Left lobe of liver (tissue), 2 donors: ENCODE measurements around the gene XPA. TPM values are rescaled to one million over a fixed set of nuclear protein-coding genes. Genes with fewer than 3 reads are reported as not detected.
A peak's percentile ranks its signal among the peaks of the same experiment; 100 is the strongest.
"Not testable (repeated sequence)": the region's sequence is repeated elsewhere in the genome, so short reads cannot be mapped to it uniquely, and the experiment has no call there.

Experiments
- ATAC-seq: fragments of 200-7000 bp; cut with Tn5 transposase; one replicate; pipeline ENCODE4 v1.9.1; 2020; ENCODE audit warnings: mild to moderate bottlenecking, moderate library complexity
- DNase-seq: peaks from one replicate; pipeline ENCODE4 v3.0.0-alpha.2; 2020; ENCODE audit warnings: low spot score
- total RNA-seq: library from RNA; stranded (reverse); gene quantifications from one replicate; pipeline ENCODE4 v1.2.1, GENCODE V29; 2021
- donor health status: DM: no; HTN: no; CAD: no; lungs with moderate emphysema.
- donor health status: DM: no; HTN: yes; CAD: no.

XPA gene
- 8.0 TPM for total RNA-seq

DNA sequence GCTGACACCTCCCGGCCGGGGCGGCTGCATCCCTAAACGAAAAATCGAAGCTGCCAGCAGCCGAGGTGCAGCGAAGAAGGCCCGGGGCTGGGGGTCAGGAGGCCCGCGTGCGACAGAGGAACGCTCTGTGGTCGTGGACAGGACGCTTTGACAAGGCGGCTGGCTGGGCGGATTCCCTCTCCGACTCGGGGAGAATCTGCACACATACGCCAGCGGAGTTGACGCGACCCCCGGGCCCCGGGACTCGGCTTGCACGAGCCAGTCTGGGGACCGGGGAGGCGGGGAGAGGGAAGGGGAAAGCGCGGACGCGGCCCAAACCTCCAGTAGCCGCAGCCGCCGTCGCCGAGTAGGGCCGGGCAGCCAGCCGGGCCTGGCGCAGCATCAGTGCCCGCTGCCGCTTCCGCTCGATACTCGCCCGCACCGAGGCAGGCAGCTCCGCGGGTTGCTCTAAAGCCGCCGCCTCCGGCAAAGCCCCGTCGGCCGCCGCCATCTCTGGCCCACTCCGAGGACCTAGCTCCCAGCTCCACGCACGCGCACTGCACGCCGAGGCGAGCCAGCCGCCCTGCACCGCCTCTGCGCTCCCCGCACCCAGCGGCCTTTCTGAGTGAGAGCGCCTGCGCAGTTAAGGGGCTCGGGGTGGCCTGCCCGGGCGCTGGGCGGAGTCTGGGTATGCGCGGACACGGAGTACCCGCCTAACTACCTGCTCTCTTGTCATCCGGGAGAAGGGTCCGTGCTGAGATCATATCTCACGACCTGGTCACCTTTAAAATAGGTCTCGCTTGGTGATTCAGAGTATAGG is at the start of gene XPA:
XPA (minus strand) TSS at position 538 of the 799 bp plus-strand sequence; CDS start at position 490, 48 bp downstream.
- ATAC-seq: peak; percentile 95
- peak; percentile 99 for DNase-seq

DNA sequence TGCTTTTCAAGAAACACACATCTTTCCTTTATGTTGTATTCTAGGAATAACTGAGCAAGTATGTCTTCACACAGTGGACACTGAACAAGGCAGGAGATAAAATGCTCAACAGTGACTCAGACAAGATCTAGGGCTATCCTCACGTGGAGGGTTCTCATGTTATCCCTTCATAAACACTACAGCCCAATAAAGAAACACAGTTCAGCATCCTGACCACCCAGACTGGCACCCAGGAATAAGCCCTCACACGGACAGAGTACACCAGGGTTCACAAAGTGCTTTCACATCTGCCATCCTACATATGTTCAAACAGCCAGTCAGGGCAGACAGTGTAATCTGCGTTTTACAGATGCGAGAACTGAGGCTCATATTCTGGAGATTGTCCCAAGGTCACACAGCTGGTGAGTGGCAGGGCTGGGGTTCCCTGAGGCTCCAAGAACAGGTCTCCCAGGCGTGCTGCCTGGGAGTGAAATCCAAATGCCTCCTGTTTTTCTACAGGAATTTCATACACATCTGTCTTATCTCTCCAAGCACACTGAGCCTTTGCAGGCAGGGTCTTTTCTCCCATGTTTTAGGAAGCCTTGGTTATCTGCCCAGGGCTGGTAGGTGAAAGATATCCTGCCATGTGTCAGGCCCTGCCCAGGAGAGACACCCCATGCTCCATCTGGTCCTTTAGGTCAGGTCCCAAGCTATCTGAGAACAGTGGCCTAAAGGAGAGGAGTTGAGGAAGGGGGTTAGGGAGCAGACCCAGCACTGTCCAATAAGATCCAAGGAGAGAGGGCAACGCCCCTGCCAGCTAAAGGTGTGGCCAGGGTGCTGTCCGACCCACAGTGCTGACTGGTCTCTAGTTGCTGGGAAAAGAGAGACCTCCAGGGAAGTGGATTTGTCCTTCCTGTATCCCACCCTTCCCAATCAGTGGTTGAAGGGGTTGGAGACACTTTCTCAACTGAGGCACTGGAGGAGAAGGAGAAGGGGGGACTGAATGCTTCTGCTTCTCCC is 47.9 kb upstream of the XPA start:
- no peak for ATAC-seq
- peak; percentile 18 for DNase-seq

DNA sequence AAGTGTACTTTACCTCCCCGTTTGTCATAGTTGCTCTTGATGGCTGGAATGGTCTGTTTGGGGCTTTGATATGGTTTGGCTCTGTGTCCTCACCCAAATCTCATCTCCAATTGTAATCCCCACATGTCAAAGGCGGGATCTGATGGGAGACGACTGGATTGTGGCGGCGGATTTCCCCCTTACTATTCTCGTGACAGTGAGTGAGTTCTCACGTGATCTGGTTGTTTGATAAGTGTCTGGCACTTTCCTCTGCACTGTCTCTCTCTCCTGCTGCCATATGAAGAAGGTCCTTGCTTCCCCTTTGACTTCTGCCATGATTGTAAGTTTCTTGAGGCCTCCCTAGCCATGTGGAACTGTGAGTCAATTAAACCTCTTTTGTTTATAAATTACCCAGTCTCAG is 46.9 kb upstream of the XPA start:
- not testable (repeated sequence) for ATAC-seq, DNase-seq

DNA sequence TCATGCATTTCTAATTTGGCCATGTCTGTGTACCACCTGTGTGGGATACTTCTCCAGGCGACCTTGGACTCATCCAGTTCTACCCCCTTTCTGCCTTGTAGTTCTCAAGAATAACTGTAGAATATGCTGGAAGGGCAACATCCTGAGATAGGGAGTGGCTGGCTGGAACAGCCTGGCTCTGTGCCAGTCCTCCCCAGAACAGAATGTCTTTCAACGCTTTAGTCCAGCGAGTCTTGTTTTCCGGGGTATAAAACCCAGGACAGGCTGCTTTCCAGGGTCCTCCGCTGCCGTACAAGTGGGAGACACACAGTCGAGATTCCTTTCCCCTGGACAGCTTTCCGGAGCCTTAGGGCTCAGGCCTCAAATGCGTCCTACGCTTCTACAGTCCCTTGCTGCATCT is 45.4 kb upstream of the XPA start:
- DNase-seq: peak; percentile 19

DNA sequence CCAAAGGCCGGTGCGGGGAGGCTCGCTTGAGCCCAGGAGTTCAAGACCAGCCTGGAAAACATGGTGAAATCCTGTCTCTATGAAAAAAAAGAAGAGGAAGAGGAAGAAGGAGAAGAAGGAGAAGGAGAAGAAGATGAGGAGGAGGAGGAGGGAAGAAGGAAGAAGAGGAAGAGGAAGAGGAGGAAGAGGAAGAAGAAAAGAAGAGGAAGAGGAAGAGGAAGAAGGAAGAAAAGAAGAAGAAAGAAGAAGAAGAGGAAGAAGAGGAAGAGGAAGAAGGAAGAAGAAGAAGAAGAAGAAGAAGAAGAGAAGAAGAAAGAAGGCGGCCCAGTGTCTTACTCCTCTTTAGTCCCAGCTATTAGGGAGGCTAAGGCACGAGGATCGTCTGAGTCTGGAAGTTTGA is 44.8 kb upstream of the XPA start:
- DNase-seq (no peak), ATAC-seq (no peak)

More for the DNA sequence above, 45.4 kb upstream of the XPA start:
- ATAC-seq: no peak

DNA sequence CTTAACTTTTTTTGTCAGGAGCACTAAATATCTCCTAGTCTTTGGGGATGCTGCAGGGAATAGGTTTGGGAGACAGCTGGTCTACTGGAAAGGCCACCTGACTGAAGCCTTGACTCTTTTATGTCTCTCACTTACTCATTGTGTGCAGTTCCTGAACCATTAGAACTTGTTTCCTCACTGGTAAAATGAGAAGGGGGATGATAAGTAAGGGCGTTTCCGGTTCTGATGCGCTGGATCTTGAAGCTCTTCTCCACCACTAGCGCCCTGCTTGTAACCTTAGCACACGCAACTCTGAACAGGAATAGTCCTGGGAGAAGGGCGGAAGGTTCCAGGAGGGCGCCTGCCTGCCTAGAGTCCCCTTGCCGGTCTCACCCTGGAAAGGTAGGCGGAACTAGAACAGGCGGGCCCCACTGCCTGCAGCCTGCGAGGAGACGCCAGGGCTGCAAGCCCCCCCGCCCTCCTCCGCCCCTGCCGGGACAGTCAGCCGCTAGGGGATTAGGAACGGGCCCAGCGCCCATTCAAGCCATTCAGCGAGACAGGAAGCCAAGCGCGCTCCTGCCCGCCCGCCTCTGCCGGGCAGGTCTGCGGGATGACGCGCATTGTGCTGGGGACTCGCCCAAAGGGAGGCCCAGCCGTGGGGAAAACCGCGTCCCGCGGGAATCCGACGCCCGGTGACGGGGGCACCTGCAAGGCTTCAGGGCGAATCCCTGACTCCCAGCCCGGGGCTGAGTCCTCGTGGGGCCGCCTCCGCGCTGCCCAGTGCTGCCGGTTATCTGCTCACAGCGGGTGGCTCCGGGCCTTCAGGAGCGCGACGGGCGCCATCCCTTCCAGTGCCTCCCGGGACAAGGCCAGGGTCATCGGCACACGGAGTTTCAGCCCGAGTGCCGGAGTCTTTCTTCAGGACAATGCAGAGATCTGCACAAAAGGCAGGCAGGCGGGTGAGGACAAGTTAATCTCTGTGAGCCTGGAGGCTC is 44.0 kb upstream of the XPA start:
- ATAC-seq (peak; percentile 91), DNase-seq (peak; percentile 50)

DNA sequence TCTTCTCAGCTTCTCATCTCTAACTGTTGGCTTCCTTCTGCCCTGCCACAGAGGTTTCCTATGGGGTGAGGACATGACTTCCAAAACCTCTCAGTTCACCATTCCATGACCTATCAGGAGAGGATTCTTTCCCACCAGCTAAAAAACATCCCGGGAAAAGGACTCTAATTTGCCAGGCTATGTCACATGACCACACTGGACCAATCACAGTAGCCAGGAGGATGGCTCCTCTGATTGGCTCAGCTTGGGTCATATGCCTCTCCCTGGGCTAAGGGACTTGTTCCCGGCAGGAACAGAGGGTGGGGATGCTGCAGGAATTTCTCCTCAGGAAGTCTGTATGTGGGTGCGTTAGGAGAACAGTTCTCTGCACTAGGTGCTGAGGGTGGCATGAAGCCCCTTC is 40.3 kb upstream of the XPA start:
- no peak for ATAC-seq

DNA sequence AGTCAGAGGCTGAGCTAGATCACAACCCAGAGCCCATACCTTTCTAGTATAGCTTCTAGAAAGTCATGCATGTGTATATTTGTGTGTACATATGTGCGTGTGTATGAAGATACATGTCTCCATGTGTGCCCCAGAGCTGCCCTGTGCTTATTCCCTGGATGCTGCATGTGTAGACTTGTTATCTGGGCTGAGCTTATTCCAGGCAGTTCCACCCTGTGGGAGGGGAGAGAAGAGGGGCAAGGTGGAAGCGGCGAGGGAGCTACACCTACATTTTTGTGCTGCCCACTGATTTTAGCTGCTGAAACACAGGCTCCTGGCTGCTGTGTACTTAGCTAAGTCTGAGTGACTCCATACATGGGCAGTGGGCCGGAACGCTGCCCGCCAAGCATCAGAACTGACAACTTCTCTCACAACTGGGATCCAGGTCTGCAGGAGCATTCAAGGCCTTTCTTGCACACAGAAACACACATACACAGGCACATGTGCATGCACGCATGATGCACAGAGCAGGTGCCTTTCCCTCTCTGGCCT is 38.0 kb upstream of the XPA start:
- DNase-seq: no peak
- no peak for ATAC-seq

More for the DNA sequence above, 40.3 kb upstream of the XPA start:
- no peak for DNase-seq

DNA sequence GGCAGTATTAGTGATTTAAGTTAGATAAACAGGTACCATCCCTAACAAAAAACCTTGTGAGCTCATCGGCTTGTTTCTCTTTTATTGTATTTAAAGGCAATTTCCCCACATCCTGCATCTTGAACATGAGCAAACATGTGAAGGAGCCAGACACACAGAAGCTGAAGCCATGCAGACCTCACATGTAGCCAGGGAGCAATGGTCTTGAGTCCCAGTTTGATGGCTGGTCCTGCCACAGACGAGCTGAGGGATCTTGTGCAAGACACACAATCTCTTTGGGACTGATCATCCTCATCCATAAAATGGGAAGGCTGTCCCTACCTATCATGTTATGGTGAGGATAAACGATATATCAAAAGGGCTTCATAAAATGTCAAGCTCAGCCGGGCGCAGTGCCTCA is 29.6 kb upstream of the XPA start:
- no peak for DNase-seq
- no peak for ATAC-seq

DNA sequence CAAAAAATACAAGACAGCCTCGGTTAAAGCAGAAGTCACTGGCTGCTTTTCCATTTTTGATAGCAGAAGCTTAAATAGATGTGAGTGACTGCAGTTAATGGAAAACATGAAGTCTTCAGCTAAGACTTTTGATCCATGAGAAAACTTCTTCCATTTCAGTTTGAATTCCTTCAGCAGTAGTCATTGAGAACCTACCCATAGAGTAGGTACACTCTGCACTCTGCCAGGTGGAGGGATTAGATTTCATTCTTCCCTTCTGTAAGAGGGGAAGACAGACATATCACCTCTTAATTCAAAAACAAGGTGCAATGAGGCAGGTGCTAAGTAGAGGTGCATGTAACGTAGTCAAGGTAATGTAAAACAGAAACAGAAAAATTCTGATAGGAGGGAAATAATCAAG is 26.7 kb upstream of the XPA start:
- no peak for DNase-seq
- ATAC-seq: no peak

DNA sequence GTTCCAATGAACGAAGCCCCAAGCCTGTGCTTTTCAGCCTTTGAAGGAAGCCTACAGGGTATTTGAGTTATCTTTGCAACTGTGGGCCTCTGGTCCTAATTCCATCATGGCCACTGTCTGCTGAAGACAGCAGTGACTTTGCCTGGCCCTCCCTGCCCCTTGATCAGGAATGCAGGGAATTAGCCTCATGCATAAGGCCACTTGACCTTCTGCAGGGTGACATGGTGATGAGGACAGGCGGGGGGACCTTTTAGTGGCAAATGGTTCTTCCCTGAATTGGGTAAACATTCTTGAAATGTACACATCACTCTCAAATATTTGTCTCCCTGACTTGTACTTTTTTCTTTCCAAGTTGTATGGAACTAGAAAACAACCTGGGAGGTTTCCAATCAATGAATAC is 25.2 kb upstream of the XPA start:
- no peak for DNase-seq
- ATAC-seq: no peak

DNA sequence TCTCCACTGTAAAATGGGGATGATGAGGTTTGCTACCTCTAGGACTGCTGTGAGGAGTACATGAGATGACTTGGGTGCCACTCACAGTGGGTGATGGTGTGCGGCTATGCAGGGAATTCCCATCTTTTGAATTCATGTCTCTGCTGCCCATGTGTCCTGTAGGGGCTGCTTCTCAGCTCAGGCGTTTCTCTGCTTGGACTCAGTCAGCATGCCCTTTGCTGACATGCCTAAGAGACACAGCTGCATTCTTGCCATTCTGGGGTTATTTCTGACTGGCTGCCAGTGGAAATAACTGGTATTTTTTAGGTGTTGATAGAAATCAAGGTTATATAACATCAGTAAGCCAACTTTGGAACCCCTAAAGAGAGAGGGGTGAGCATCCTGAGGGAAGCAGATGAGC is 24.3 kb upstream of the XPA start:
- no peak for DNase-seq
- no peak for ATAC-seq

DNA sequence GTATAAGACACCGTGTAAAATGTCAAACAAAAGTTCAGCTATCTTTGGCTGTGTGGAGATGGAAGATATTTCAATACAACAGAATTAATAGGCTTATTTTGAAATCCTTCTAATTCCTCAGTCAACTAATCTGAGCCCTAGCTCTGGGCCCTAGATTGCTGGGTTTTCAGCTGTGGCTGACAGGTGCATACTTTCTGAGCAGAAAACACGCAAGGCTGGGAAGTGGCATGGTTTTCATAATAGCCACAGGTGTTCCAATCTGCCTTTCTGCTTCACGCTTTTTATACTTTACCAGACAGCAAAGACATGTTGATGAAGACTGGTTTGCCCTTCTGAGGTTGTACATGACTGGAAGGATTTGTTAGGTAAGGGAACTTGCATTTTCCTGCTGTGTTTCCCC is 20.7 kb upstream of the XPA start:
- no peak for DNase-seq
- no peak for ATAC-seq

DNA sequence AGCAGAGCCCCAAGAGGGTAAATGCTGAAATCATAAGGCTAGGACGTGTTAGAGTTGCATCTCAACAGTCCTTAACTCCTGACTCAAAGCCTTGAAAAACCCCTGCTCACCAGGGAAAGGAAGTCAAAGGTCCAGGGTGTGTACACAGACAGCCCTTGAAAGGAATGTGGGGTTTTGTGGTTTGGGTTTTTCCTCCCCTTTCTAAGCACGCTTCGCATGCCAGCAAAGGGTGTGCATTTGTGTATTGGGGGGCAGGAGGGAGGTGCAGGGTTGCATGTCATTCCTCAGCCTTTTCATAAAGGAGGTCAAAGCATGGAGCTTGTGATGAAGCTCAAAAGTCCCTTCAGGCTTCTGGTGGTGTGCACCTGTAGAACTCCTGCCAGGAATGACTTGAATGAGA is 17.3 kb upstream of the XPA start:
- ATAC-seq (no peak), DNase-seq (no peak)

DNA sequence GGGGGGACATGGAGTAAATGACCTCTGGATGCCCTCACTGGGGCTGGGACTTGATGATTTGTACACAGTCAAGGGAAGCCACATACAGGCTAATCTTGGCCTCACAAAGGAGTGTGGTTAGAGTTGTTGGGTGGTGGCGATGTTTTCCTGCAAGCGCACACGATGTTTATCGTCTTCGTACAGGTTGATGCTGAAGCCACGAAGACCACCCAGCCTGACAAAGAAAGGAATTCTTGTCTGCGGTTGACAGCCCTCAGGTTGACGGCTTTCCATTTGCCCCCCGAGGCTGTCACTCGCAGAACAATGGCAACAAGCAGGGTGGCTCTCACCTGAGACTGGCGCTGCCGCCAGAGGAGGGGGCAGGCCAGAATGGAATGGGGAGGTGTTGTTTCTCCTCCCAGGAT is 14.1 kb upstream of the XPA start:
- no peak for DNase-seq
- ATAC-seq: no peak

DNA sequence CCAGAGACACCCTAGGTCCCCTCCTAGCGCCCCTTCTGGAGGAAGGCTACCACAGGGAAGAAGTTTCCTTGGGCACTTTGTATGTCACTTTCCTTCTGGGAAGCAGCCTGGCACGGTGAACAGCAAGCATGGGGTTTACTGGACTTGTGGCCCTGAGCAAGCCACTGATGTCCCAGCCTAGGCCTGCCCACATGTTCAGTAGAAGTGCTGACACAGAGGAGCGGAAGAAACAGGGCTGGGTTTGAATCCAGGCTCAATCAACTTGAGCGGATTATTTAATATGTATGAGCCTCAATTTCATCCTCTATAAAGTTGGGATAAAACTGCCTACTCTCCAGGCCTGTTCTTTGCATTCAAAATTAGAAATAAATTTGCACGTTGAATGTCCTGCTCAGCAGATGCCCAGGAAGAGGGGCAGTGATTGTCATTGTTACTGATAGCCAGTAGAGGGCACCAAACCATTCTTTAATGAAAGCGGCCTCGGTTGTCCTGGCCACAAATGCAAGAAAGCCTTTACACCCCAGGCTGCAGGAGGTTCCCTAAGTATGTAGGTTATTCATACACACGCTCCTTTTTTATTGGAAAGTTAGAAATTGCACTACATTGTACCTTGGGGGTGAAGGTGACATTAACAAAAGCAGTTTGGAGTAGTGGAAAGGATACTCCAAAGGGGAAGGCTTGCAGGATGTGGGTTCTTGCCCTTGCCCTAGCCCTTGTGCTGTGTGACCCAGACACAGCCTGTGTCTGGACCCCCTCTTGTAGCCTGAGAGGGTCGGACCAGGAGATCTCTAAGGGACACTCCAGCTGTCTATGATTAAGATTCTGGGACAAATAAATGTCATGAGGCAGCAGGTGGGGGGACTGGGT is 13.4 kb upstream of the XPA start:
- no peak for DNase-seq
- ATAC-seq: peak; percentile 99

DNA sequence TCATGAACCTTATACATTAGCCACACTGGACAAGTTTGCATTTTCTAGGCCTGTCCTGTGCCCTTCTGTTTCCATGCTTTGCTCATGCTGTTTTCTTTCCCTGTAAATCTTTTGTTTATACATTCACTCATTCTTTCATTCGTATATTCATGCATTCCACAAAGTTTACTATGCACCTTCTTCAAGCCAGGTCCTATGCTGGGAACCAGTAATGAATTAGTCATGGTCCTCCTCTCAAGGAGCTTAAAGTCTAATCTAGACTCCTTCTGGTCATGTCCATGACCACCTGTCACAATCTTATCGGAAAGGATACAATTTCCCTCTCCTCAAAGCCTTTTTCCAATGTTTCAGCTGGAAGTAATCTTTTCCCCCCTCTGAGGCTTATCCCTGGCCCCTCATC is 9.1 kb upstream of the XPA start:
- ATAC-seq (no peak), DNase-seq (no peak)

DNA sequence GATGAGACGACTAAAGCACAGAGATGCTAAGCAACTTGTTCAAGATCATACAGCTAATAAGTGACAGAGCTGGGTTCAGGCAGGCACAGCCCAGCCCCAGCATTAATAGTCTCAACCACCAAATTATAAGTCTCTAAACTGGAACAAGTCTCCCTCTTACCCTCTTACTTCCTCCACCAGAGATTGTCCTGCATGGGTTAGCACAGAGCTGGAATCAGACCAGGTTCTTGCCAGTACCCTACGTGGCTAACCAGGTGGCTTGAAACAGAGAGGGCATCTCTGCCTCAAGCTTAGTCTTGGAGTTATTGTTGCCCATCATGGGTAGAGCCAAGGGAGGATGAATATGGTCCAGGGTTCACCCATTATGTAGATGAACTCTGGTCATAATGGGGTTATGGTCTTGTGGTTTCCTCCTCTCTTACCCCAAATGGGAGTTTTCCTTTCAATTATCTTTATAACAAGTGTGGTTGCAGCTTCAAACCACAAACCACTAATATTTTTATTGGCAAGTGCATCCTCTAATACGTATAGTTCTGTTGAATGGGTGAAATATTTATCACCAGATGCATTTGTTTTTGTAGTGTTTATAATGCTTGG is 8.3 kb upstream of the XPA start:
- DNase-seq (no peak), ATAC-seq (no peak)

DNA sequence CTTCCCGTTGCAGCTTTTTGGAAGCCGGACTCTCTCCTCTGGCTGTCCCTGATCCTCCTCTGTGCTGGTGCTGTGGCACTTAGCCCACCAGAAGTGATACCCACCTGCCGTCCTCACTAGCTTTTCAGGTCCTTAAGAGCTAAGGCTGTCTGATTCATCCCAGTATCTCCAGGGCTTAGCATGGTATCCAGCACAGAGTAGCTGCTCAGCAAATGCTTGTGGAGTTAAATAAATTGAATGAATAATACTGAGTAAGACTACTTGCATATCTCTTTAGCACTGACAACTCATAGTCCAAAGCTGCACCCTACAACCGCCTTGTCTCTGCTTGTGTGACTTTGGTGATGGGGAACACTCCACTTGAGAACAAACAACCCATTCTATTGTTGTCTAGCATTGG is 7.7 kb upstream of the XPA start:
- no peak for DNase-seq
- ATAC-seq: no peak
